Neutrophil (primary cell): ENCODE results near the gene NAALADL2.
A peak's percentile ranks its signal among the peaks of the same experiment; 100 is the strongest.

Experiments
- H3K27ac ChIP-seq: fragments of 200-600 bp; sonication (generic); 2 replicates; pipeline ENCODE4 v1.5.1; 2016; ENCODE audit warnings: mild to moderate bottlenecking, moderate library complexity
- H3K27me3 ChIP-seq: fragments of 200-600 bp; sonication (generic); 2 replicates; pipeline ENCODE4 v1.6.0; 2016; ENCODE audit warnings: mild to moderate bottlenecking
- H3K36me3 ChIP-seq: fragments of 200-600 bp; sonication (generic); 2 replicates; pipeline ENCODE4 v1.5.1; 2017
- H3K4me1 ChIP-seq, 2 experiments: fragments of 200-600 bp in 1 of 2; sonication (generic) in 1 of 2; 1 replicate in 1 of 2; 2 replicates in 1 of 2; pipeline versions ENCODE4 v1.5.1 to v1.6.1; 2013 to 2016; ENCODE audit warnings: low read depth in 1 of 2, low read length in 1 of 2, mild to moderate bottlenecking in 1 of 2, moderate library complexity in 1 of 2; ENCODE audit not compliant: control insufficient read depth in 1 of 2, insufficient read depth in 1 of 2
- H3K4me3 ChIP-seq, 2 experiments: fragments of 200-600 bp in 1 of 2; sonication (generic) in 1 of 2; 1 replicate in 1 of 2; 2 replicates in 1 of 2; pipeline ENCODE4 v1.5.1; 2013 to 2016; ENCODE audit warnings: low read depth in 1 of 2, low read length in 1 of 2, mild to moderate bottlenecking in 1 of 2, moderate library complexity in 1 of 2
- H3K9me3 ChIP-seq: fragments of 200-600 bp; sonication (generic); 2 replicates; pipeline ENCODE4 v1.5.1; 2016
- CTCF ChIP-seq: fragments of 200-600 bp; sonication (generic); IDR thresholded peaks from 2 replicates; pipeline ENCODE4 v1.5.1; 2016; ENCODE audit warnings: antibody characterized with exemption

The NAALADL2 gene

GRCh38 chr3:174821477-174821876, 37.7 kb upstream of the NAALADL2 start:
- Histone ChIP-seq H3K27me3 (no peaks in the 10 kb centered on the region), H3K9me3 (no peaks in the 10 kb centered on the region), H3K27ac (no peak overlapping the region), H3K36me3 (no peaks in the 10 kb centered on the region), H3K4me1 (no peaks in the 10 kb centered on the region), H3K4me3 (no peak overlapping the region)
- no peak for TF ChIP-seq CTCF

- Histone ChIP-seq H3K27me3 (no peaks in the 10 kb centered on the region), H3K4me1 (no peaks in the 10 kb centered on the region), H3K4me3 (no peak overlapping the region), H3K36me3 (no peaks in the 10 kb centered on the region), H3K27ac (no peak overlapping the region), H3K9me3 (no peaks in the 10 kb centered on the region)
- no peak for TF ChIP-seq CTCF
These were observed 36.8 kb upstream of the NAALADL2 start for GRCh38 chr3:174822320-174822719.

GRCh38 chr3:174826069-174826468, 33.1 kb upstream of the NAALADL2 start:
- Histone ChIP-seq H3K27me3 (no peaks in the 10 kb centered on the region), H3K9me3 (no peaks in the 10 kb centered on the region), H3K4me1 (no peaks in the 10 kb centered on the region), H3K27ac (no peak overlapping the region), H3K36me3 (no peaks in the 10 kb centered on the region), H3K4me3 (no peak overlapping the region)
- TF ChIP-seq CTCF = no peak

GRCh38 chr3:174844746-174845145, 14.4 kb upstream of the NAALADL2 start:
- peaks cover 13 to 14% of the 10 kb centered on the region in 2 experiments for H3K4me1 ChIP-seq
- TF ChIP-seq CTCF = no peak
- H3K27me3 ChIP-seq = no peaks in the 10 kb centered on the region
- H3K27ac ChIP-seq = no peak overlapping the region
- H3K4me3 ChIP-seq = no peak overlapping the region
- H3K36me3 ChIP-seq = no peaks in the 10 kb centered on the region
- H3K9me3 ChIP-seq = no peaks in the 10 kb centered on the region

- H3K9me3 ChIP-seq = no peaks in the 10 kb centered on the region
- peaks cover 13 to 14% of the 10 kb centered on the region in 2 experiments for H3K4me1 ChIP-seq
- no peak for TF ChIP-seq CTCF
- no peak overlapping the region for H3K4me3 ChIP-seq
- H3K27ac ChIP-seq = peak overlapping the region; percentile 80
- H3K36me3 ChIP-seq = no peaks in the 10 kb centered on the region
- no peaks in the 10 kb centered on the region for H3K27me3 ChIP-seq
These were observed 13.1 kb upstream of the NAALADL2 start for GRCh38 chr3:174846055-174846454.

- Histone ChIP-seq H3K27ac (no peak overlapping the region), H3K4me1 (no peaks in the 10 kb centered on the region), H3K36me3 (no peaks in the 10 kb centered on the region), H3K9me3 (no peaks in the 10 kb centered on the region), H3K4me3 (no peak overlapping the region), H3K27me3 (no peaks in the 10 kb centered on the region)
- no peak for TF ChIP-seq CTCF
These were observed 4.1 kb upstream of the NAALADL2 start for GRCh38 chr3:174854987-174855386.
